Stimulated activated memory B cell treated with anti-CD40 and anti-IgM and Interleukin-4, amounts not matched to agents 10 μg/mL and 1 μg/mL and 100 μg/mL, for 72 hours (primary cell): ENCODE measurements around the gene CTTN.
"Not testable (repeated sequence)": the region's sequence is repeated elsewhere in the genome, so short reads cannot be mapped to it uniquely, and the experiment has no call there.

Experiments
- ATAC-seq: fragments of 150-1000 bp; cut with Tn5 transposase; 2 replicates; pipeline ENCODE4 v1.10.0; 2021
- H3K27ac Mint-ChIP-seq: one replicate; pipeline ENCODE4 v1.8.0; 2022; ENCODE audit warnings: mild to moderate bottlenecking, mixed read lengths
- H3K27me3 Mint-ChIP-seq: one replicate; pipeline ENCODE4 v1.8.0; 2022; ENCODE audit warnings: mixed read lengths
- H3K36me3 Mint-ChIP-seq: one replicate; pipeline ENCODE4 v1.8.0; 2022; ENCODE audit warnings: mixed read lengths
- H3K4me1 Mint-ChIP-seq: one replicate; pipeline ENCODE4 v1.8.0; 2022; ENCODE audit warnings: mixed read lengths
- H3K4me3 Mint-ChIP-seq: one replicate; pipeline ENCODE4 v1.8.0; 2022; ENCODE audit warnings: mild to moderate bottlenecking, moderate library complexity, mixed read lengths
- H3K9me3 Mint-ChIP-seq: one replicate; pipeline ENCODE4 v1.8.0; 2022; ENCODE audit warnings: mixed read lengths

The CTTN gene

DNA sequence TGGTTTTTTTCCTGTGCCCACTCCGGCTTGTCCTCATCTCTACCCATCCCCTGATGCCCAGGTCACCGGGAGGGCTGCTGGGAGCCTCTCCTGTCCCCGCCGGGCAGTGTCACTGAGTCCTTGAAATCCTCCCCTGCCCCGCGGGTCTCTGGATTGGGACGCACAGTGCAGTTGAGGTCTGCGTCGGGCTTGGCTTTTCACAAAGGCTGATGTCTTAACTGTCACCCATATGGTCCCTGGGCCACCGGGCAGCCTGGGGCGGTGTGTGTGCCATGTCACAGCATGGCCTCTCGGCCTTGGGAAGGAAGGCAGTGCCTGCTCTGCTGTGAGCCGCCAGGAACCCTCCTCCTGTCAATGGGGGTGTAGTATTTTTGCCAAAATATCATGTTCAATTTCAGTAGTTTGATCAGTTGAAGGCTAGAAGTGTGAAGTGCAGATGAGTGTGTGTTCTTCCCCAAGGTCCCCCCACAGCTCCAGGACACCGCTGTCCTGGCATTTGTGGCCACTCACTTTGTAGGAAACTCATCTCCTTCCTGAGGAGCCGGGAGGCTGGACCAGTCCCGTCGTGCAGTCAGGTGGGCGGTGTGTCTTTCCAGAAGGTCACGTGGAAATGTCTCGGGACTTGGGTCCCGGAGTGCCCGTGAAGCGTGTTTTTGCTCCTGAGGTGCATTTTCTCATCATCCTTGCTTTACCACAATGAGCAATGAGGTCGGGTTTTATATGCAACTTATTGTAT lies 37.6 kb downstream of the CTTN start:
- ATAC-seq, result no peak
- Mint-ChIP-seq H3K4me1 (peaks cover 22% of the 10 kb centered on the region), H3K27ac (no peak overlapping the region), H3K27me3 (peaks cover 97% of the 10 kb centered on the region), H3K4me3 (no peak overlapping the region), H3K9me3 (peaks cover 2% of the 10 kb centered on the region), H3K36me3 (peaks cover 10% of the 10 kb centered on the region)

DNA sequence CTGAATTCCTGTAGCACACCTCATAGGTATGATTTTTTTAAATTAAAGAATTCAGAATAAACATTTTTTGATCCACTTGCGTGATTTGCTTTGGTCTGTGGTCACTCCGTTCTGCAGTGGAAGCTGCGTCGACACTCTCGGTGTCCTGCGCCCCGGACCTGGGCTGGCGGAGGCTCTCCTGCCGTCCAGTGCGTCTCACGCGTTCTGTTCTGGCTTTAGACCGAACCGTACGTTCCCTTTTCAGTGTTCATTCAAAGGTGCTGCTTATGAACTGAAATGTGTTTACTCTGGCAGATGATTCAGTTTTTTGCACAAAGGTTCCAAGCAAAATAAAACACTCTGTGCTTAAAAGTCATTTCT lies 38.2 kb downstream of the CTTN start:
- Mint-ChIP-seq H3K27me3 (peaks cover 93% of the 10 kb centered on the region), H3K4me1 (peaks cover 22% of the 10 kb centered on the region), H3K4me3 (no peak overlapping the region), H3K27ac (peak overlapping the region; percentile 75), H3K36me3 (peaks cover 10% of the 10 kb centered on the region), H3K9me3 (peaks cover 2% of the 10 kb centered on the region)
- no peak for ATAC-seq

DNA sequence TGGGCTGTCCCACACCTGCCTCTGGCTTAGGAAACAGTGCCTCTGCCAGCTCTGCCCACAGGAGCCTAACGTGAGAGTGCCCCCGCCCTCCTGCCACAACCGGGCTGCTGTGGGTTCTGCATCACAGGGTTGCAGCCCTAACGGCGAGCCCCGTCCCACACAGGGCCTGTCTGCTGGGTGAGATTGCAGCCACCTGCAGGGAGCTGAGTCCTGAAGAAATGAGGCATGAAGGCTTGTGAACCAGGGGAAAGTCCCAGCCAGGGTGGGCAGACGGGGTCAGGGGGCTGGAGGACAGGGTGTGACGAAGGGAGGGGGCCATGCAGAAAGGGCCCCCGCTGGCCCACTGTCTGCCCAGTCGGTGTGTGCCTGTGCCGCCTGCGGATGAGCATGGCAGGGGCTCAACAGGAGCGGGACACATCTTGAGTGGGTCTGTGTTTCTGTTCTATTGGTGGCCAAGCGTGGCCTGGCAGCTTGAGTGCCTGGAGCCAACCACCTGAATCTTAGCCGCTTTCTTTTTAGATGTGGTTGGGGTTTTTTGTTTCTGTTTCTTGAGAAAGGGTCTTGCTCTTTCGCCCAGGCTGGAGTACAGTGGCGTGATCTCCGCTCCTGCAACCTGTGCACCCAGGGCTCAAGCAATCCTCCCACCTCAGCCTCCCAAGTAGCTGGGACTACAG lies 38.9 kb downstream of the CTTN start:
- Mint-ChIP-seq H3K27ac (peak overlapping the region; percentile 75), H3K27me3 (peaks cover 86% of the 10 kb centered on the region), H3K4me3 (peak overlapping the region; percentile 46)

DNA sequence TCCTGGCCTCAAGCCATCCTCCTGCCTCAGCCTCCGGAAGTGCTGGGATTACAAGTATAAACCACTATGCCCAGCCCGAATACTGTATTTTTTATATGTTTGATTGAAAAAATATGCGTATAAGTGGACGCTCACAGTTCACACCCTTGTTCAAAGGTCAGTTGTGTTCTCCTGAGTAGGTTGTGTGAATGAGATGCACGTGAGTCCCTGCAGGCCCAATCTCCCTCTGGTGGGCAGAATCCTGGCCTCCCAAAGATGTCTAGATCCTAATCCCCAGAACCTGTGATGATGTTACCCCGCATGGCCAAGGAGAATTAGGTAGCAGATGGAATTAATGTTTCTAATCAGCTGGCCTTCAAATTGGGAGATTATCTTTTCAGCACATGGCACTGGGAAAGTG lies 41.9 kb downstream of the CTTN start:
- Mint-ChIP-seq H3K36me3 (peaks cover 10% of the 10 kb centered on the region), H3K27me3 (peaks cover 64% of the 10 kb centered on the region), H3K4me1 (peaks cover 16% of the 10 kb centered on the region), H3K4me3 (no peak overlapping the region), H3K27ac (no peak overlapping the region), H3K9me3 (peaks cover 2% of the 10 kb centered on the region)
- no peak for ATAC-seq

More for the DNA sequence above, 38.9 kb downstream of the CTTN start:
- ATAC-seq, result peak; percentile 81
- peaks cover 22% of the 10 kb centered on the region for H3K4me1 Mint-ChIP-seq
- peaks cover 2% of the 10 kb centered on the region for H3K9me3 Mint-ChIP-seq
- peaks cover 10% of the 10 kb centered on the region for H3K36me3 Mint-ChIP-seq

- H3K27me3 Mint-ChIP-seq, result peaks cover 37% of the 10 kb centered on the region
- no peaks in the 10 kb centered on the region for H3K4me1 Mint-ChIP-seq
- H3K36me3 Mint-ChIP-seq, result peaks cover 10% of the 10 kb centered on the region
Observed at GRCh38 chr11:70443773-70444030, 45.4 kb downstream of the CTTN start.

DNA sequence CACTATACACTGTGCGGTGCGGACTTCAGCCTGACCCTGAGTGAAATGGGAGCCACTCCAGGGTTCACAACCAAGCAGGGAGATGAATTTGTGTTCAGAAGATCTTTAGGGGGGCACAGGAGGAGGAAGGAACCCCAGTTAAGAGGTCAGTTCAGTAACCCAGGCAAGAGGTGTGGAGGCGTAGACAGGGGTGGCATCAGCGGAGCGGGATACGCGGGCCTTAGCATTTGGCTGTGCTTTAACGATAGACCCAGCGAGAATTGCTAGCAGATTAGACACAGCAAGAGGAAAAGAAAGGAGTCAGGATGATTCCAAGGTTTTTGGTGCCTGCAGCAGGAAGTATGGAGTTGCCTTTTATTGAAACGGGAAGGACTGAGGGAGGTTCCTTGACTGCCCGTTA lies 46.8 kb downstream of the CTTN start:
- Mint-ChIP-seq H3K27ac (no peak overlapping the region), H3K4me1 (no peaks in the 10 kb centered on the region), H3K27me3 (peaks cover 23% of the 10 kb centered on the region), H3K9me3 (peaks cover 17% of the 10 kb centered on the region), H3K4me3 (no peak overlapping the region), H3K36me3 (peaks cover 16% of the 10 kb centered on the region)
- no peak for ATAC-seq

More at GRCh38 chr11:70443773-70444030, 45.4 kb downstream of the CTTN start:
- Mint-ChIP-seq H3K27ac (no peak overlapping the region), H3K9me3 (peaks cover 5% of the 10 kb centered on the region), H3K4me3 (no peak overlapping the region)
- ATAC-seq, result no peak

GRCh38 chr11:70445605-70446004 lies 47.3 kb downstream of the CTTN start:
- no peak overlapping the region for H3K4me3 Mint-ChIP-seq
- no peak for ATAC-seq
- H3K36me3 Mint-ChIP-seq, result peaks cover 20% of the 10 kb centered on the region
- H3K27me3 Mint-ChIP-seq, result peaks cover 18% of the 10 kb centered on the region
- H3K4me1 Mint-ChIP-seq, result no peaks in the 10 kb centered on the region
- H3K9me3 Mint-ChIP-seq, result peaks cover 20% of the 10 kb centered on the region
- no peak overlapping the region for H3K27ac Mint-ChIP-seq

DNA sequence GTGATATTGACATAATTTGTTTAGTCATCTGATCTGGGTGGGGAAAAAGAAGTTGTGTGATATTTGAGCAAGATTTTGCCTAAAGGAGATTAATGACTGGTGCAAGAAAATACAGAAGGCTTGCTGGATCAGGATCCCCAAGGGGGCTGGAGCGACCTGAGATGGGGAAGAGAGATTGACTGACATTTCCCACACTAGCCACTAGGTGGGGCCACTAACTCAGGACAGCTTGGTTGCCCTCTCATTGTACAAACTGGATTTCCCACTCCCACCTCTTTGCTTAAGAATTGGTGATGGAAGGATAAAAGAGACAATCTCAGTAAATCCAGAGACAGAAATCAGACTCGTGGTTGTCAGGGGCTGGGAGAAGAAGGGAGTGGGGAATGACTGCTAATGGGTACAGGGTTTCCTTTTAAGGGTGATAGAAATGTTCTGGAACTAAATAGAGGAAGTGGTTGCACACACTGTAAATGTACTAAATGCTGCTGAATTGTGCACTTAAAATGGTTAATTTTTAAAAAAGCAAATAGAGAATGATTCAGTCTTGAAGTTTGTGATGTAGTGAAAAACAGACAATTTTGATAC lies 50.7 kb downstream of the CTTN start:
- Mint-ChIP-seq H3K27me3 (peaks cover 15% of the 10 kb centered on the region), H3K4me3 (no peak overlapping the region), H3K36me3 (peaks cover 20% of the 10 kb centered on the region), H3K27ac (no peak overlapping the region), H3K9me3 (peaks cover 20% of the 10 kb centered on the region), H3K4me1 (no peaks in the 10 kb centered on the region)
- ATAC-seq, result no peak

DNA sequence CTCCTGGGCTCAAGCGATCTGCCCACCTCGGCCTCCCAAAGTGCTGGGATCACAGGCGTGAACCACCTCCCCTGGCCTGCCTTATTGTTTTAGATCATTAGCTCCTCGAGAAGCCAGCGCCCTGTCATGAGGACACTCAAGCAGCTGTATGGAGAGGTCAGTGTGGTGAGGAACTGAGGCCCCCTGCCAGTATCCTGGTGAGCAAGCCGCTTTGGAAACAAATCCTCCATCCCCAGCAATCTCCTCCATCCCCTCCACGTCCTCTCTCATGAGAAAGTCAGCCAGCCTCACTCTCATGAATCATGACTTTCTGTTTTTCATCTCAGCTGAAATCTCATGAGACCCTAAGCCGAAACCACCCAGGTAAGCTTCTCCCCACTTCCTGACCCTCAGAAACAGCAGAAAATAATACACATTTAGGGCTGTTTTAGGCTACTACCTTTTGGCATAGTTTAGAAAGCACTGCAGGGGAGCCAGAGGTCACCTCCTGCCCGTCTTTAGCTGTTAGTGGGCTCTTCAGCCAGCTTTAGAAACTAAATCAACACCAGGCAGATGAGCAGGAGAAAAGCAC lies 56.0 kb downstream of the CTTN start:
- H3K36me3 Mint-ChIP-seq, result peaks cover 10% of the 10 kb centered on the region
- ATAC-seq, result no peak
- H3K4me1 Mint-ChIP-seq, result no peaks in the 10 kb centered on the region
- H3K4me3 Mint-ChIP-seq, result no peak overlapping the region
- peaks cover 9% of the 10 kb centered on the region for H3K9me3 Mint-ChIP-seq
- H3K27ac Mint-ChIP-seq, result no peak overlapping the region
- H3K27me3 Mint-ChIP-seq, result peaks cover 13% of the 10 kb centered on the region

DNA sequence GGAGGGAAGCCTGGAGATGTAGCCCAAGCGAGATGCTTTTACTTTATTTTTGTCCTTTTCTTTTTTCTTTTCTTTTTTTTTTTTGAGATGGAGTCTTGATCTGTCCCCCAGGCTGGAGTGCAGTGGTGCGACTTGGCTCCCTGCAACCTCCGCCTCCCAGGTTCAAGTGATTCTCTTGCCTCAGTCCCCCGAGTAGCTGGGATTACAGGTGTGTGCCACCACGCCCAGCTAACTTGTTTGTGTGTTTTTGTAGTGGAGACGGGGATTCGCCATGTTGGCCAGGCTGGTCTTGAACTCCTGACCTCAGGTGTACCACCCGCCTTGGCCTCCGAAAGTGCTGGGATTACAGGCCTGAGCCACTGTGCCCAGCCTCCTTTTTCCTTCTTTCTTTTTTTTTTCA lies 56.5 kb downstream of the CTTN start:
- H3K9me3 Mint-ChIP-seq, H3K27ac Mint-ChIP-seq, H3K36me3 Mint-ChIP-seq, ATAC-seq, H3K4me3 Mint-ChIP-seq, H3K4me1 Mint-ChIP-seq: not testable (repeated sequence)
- peaks cover 18% of the 10 kb centered on the region for H3K27me3 Mint-ChIP-seq

- Mint-ChIP-seq H3K9me3 (peaks cover under 1% of the 10 kb centered on the region), H3K4me1 (no peaks in the 10 kb centered on the region), H3K36me3 (peaks cover 2% of the 10 kb centered on the region), H3K27ac (no peak overlapping the region), H3K4me3 (no peak overlapping the region), H3K27me3 (peaks cover 24% of the 10 kb centered on the region)
- ATAC-seq, result no peak
Observed at GRCh38 chr11:70455354-70455753, 57.0 kb downstream of the CTTN start.

DNA sequence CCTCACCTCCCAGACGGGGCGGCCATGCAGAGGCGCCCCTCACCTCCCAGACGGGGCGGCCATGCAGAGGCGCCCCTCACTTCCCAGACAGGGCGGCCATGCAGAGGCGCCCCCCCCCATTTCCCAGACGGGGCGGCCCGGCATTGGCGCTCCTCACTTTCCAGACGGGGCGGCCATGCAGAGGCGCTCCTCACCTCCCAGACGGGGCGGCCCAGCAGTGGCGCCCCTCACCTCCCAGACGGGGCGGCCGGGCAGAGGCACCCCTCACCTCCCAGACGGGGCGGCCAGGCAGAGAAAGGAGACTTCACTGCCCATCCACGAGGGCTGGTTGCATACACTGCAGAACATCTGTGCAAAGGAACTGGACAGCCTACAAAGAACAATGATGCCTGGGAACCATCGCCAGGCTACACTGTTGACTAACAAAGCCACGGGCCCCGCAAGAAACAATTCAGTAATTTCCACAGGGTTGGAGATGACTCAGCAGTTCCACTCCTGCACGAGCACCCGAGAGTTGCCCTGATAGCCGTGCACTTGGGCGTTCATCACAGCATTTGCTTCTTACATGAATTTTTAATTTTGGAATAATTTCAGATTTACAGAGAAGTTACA lies 58.7 kb downstream of the CTTN start:
- no peaks in the 10 kb centered on the region for H3K4me1 Mint-ChIP-seq
- H3K4me3 Mint-ChIP-seq, result no peak overlapping the region
- H3K27me3 Mint-ChIP-seq, result peaks cover 37% of the 10 kb centered on the region
- ATAC-seq, result peak; percentile 31
- H3K36me3 Mint-ChIP-seq, result no peaks in the 10 kb centered on the region
- H3K27ac Mint-ChIP-seq, result no peak overlapping the region
- H3K9me3 Mint-ChIP-seq, result no peaks in the 10 kb centered on the region

DNA sequence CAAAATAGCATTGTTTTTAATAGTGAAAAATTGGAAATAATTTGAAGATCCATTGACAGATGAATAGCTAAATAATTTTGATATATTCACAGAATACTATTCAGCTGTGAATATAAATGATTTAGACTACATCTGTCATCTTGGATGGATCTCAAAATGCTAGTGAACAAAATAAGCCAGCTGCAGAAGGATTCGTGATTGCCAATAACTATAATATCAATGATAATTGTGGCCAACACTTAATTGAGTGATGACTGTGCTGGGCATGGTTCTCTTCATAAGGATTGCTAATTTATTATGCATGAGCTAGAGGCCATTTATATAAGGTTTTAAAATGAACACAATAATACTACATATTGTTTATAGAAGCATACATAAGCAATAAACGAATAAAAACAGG lies 60.4 kb downstream of the CTTN start:
- no peak for ATAC-seq
- Mint-ChIP-seq H3K9me3 (no peaks in the 10 kb centered on the region), H3K36me3 (no peaks in the 10 kb centered on the region), H3K27ac (no peak overlapping the region), H3K27me3 (peaks cover 38% of the 10 kb centered on the region), H3K4me3 (no peak overlapping the region), H3K4me1 (no peaks in the 10 kb centered on the region)

DNA sequence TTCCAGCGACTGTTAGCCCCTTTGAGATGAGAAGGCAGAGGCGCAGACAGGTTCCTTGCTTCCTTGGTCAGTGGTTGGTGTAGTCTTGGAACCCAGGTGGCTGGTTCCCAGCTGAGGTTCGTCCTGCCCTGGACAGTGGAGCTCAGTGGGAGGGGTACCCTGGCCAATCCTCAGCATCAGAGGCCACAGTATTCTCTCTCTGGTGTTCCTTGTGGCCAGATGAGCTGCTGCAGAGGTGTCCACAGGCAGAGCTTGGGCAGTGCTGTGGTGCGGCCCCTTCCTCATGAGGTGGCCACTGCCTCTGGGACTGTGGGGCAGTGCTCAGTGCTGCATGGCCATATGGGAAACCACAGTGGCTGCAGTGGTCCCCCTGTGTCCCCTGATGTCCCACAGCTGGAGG lies 61.8 kb downstream of the CTTN start:
- peaks cover 50% of the 10 kb centered on the region for H3K27me3 Mint-ChIP-seq
- no peak overlapping the region for H3K27ac Mint-ChIP-seq
- H3K4me3 Mint-ChIP-seq, result no peak overlapping the region
- no peaks in the 10 kb centered on the region for H3K9me3 Mint-ChIP-seq
- ATAC-seq, result no peak
- peaks cover 6% of the 10 kb centered on the region for H3K4me1 Mint-ChIP-seq
- H3K36me3 Mint-ChIP-seq, result no peaks in the 10 kb centered on the region

DNA sequence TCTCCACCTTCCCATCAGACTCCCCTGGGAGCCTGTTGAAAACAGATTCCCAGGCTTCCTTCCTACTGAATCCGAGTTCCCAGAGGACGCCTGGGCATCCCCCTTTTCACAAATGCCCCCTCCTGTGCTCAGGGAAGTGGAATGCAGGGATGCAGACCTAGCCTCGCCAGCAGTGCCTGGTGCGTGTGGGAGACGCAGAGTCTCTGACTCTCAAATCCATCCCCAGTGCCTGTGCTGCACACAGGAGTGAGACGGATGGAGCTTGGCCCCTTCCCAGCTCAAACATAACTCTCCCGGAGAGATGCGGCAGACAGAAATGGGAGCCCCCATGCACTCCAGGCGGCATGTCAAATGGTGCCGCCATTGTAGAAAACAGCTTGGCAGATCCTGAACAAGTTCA lies 62.6 kb downstream of the CTTN start:
- Mint-ChIP-seq H3K4me3 (no peak overlapping the region), H3K9me3 (no peaks in the 10 kb centered on the region), H3K27ac (no peak overlapping the region), H3K4me1 (peaks cover 6% of the 10 kb centered on the region), H3K27me3 (peaks cover 59% of the 10 kb centered on the region), H3K36me3 (no peaks in the 10 kb centered on the region)
- ATAC-seq, result no peak
